ENCODE results near the gene SIGMAR1. TPM values are rescaled to one million over a fixed set of nuclear protein-coding genes. Genes with fewer than 3 reads are reported as not detected.

SIGMAR1 gene
- total and polyA plus RNA-seq, 2 of the 4 experiments (the other 2 are of a cell fraction), result 44.6 to 88.9 TPM

DNA sequence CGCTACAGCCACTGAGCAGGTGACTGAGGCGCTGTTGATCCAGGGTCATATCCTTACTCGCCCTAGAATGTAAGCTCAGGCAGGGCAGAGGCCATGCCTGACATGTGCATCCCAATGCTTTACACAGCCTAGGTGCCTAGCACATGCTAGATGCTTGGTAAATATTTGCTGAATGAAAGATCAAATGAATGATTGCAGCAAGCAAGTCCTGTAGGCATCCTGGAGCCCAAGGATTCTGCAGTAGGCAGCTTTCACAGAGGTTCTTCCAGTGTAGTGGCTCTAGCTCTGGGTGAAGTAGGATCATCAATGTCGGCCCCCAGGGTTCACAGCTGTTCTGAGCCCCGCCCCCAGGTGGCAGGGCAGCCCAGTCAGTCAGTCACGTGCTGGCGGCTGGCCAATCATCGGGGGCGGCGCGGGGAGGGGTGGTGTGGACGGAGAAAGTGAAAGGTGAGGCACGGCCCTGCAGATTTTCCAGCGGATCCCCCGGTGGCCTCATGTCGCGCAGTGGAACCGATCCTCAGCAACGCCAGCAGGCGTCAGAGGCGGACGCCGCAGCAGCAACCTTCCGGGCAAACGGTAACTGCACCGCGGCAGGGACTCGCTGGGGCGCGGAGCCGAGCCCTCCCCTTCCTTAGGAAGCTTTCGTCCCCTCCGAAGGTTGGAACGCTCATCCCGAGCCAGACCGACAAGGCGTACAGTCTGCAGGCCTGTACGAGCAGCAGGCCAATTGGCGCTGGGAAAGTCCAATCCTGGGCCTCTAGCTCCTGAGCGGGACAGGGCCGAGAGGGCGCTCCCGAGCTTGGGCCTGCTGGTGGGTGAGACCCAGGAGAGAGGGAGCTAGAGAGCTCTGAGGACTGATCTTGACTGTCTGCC is 8.9 kb upstream of the SIGMAR1 start, which contains the start of gene GALT (continued):
- TF ChIP-seq, protein P1, sequence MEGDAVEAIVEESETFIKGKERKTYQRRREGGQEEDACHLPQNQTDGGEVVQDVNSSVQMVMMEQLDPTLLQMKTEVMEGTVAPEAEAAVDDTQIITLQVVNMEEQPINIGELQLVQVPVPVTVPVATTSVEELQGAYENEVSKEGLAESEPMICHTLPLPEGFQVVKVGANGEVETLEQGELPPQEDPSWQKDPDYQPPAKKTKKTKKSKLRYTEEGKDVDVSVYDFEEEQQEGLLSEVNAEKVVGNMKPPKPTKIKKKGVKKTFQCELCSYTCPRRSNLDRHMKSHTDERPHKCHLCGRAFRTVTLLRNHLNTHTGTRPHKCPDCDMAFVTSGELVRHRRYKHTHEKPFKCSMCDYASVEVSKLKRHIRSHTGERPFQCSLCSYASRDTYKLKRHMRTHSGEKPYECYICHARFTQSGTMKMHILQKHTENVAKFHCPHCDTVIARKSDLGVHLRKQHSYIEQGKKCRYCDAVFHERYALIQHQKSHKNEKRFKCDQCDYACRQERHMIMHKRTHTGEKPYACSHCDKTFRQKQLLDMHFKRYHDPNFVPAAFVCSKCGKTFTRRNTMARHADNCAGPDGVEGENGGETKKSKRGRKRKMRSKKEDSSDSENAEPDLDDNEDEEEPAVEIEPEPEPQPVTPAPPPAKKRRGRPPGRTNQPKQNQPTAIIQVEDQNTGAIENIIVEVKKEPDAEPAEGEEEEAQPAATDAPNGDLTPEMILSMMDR (conservative IDR thresholded peaks at IDR 0.05; ENCODE audit: low read depth, low read length), result peak; percentile 71
- TF ChIP-seq CEBPB (IDR thresholded peaks at IDR 0.05; ENCODE audit: low read depth, low read length), result no peak

DNA sequence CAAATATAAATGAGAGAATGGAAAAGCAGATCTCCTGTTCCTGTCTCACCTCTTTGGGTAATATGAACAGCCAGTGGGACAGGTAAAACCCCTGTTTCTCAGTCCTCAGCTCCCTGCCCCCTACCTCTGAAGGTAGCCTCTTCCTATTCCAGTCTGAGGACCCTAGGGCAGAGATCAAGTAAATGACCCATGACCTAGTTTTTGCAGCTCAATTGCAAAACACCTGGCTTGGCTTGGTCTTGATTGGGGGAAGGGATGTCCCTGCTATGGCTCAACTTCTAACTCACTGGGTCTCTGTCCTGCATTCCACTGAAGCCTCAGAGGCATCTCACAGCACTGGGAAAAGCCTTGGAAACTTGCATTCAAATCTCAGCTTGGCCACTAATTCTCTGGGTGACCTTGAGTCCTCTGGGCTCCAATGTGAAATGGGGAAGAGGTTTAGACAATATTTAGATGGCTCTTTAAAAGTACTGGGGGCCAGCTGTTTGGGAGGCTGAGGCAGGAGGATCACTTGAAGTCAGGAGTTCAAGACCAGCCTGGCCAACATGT is 7.3 kb upstream of the SIGMAR1 start:
- no peak overlapping the region for H3K4ac ChIP-seq (ENCODE audit: low read depth, low read length)
- H3K9me3 ChIP-seq (ENCODE audit: control insufficient read depth, insufficient read depth, low read length), result no peaks in the 10 kb centered on the region
- H2AK9ac ChIP-seq (replicated peaks; ENCODE audit: low read depth, low read length, poor library complexity), result no peak overlapping the region
- POLR2A ChIA-PET (ENCODE audit: unreplicated experiment), result no interaction called here
- no peaks in the 10 kb centered on the region for H4K20me1 ChIP-seq (ENCODE audit: insufficient read depth, low read length)
- H2BK5ac ChIP-seq (ENCODE audit: low read depth, low read length, poor library complexity, severe bottlenecking), result no peak overlapping the region
- H3K9me1 ChIP-seq (ENCODE audit: insufficient read depth, low read length), result peaks cover 15% of the 10 kb centered on the region
- H2BK15ac ChIP-seq (ENCODE audit: low read depth, low read length), result no peak overlapping the region
- no peaks in the 10 kb centered on the region for H3K27me3 ChIP-seq (ENCODE audit: control insufficient read depth, insufficient read depth, low read length)
- no peak overlapping the region for H2BK120ac ChIP-seq (ENCODE audit: low read depth, low read length)
- H3K4me2 ChIP-seq (ENCODE audit: low read depth, low read length), result no peak overlapping the region
- H3K27ac ChIP-seq (ENCODE audit: insufficient read depth, low read length), result no peak overlapping the region
- no peak overlapping the region for H2AFZ ChIP-seq (replicated peaks; ENCODE audit: low read length, poor library complexity)
- CTCF ChIA-PET, result interaction anchor here (0.7 kb wide), 1 partner anchor 41 kb away, joined by 5 read pairs; no protein-coding TSS in a partner anchor
- H3K23ac ChIP-seq (ENCODE audit: low read depth, low read length), result no peak overlapping the region
- no peak overlapping the region for H4K8ac ChIP-seq (ENCODE audit: low read depth in 2 of 2, low read length in 2 of 2)
- no peak overlapping the region for H2AK5ac ChIP-seq (ENCODE audit: low read depth, low read length)
- peaks cover 16% of the 10 kb centered on the region for H3K36me3 ChIP-seq (ENCODE audit: control insufficient read depth, insufficient read depth, low read length)
- no peak overlapping the region for H4K5ac ChIP-seq (ENCODE audit: low read depth, low read length)
- no peak overlapping the region for H3K9ac ChIP-seq (ENCODE audit: low read depth, low read length)
- no peak overlapping the region for H4K91ac ChIP-seq (ENCODE audit: insufficient read depth, low read depth, low read length)
- no peak for ATAC-seq (ENCODE audit: low read depth)
- peaks cover 15 to 27% of the 10 kb centered on the region in 2 experiments for H3K79me1 ChIP-seq (ENCODE audit: low read depth in 1 of 2, low read length in 2 of 2)
- in situ Hi-C loops (cut with MboI; ENCODE audit: low sequenced_read_pairs) (no loop called here), intact Hi-C loops (cut with micrococcal nuclease) (no loop called here), dilution Hi-C loops (cut with HindIII; ENCODE audit: low sequenced_read_pairs, unreplicated experiment) (no loop called here)
- H3K18ac ChIP-seq (ENCODE audit: low read depth, low read length), result no peak overlapping the region
- no peak overlapping the region for H2BK20ac ChIP-seq (ENCODE audit: low read depth, low read length)
- no peak overlapping the region for H3K4me3 ChIP-seq (ENCODE audit: insufficient read depth, low read depth, low read length)
- no peak for DNase-seq
- TF ChIP-seq MXI1 (IDR thresholded peaks at IDR 0.05; ENCODE audit: borderline replicate concordance, low read depth, low read length) (no peak), NFE2L2 (IDR thresholded peaks at IDR 0.05; ENCODE audit: low read depth, low read length) (no peak), RFX5 (IDR thresholded peaks at IDR 0.05; ENCODE audit: low read depth, low read length) (no peak), MAZ (IDR thresholded peaks at IDR 0.05; ENCODE audit: borderline replicate concordance, low read depth, low read length) (no peak), SMC3 (IDR thresholded peaks at IDR 0.05; ENCODE audit: low read depth, low read length) (no peak), RAD21 (IDR thresholded peaks at IDR 0.05; ENCODE audit: low read length) (no peak)
- TF ChIP-seq, protein P2, sequence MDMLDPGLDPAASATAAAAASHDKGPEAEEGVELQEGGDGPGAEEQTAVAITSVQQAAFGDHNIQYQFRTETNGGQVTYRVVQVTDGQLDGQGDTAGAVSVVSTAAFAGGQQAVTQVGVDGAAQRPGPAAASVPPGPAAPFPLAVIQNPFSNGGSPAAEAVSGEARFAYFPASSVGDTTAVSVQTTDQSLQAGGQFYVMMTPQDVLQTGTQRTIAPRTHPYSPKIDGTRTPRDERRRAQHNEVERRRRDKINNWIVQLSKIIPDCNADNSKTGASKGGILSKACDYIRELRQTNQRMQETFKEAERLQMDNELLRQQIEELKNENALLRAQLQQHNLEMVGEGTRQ (IDR thresholded peaks at IDR 0.05; ENCODE audit: low read depth, low read length), result no peak
- H3K56ac ChIP-seq (ENCODE audit: extremely low read depth, insufficient read depth, low read length), result no peak overlapping the region
- H3K4me1 ChIP-seq (ENCODE audit: control insufficient read depth, insufficient read depth, low read length), result peaks cover 10% of the 10 kb centered on the region
- no peak overlapping the region for H3K14ac ChIP-seq (replicated peaks; ENCODE audit: low read depth, low read length)
- no TSS peak for BruUV-seq (replicated peaks)

Data from IMR-90 (cell line).